Naive thymus-derived CD4-positive, alpha-beta T cell (primary cell): ENCODE measurements around the gene IP6K3. TPM values are rescaled to one million over a fixed set of nuclear protein-coding genes. Genes with fewer than 3 reads are reported as not detected.
A peak's percentile ranks its signal among the peaks of the same experiment; 100 is the strongest.

Experiments
- ATAC-seq: fragments of 150-1000 bp; cut with Tn5 transposase; 2 replicates; pipeline ENCODE4 v1.10.0; 2021; ENCODE audit warnings: mild to moderate bottlenecking, moderate library complexity
- CTCF ChIA-PET: fragments of 350-600 bp; sonication (Branson Sonifier 250); formaldehyde crosslinking; loops from one replicate; lab custom pipeline; 2021; ENCODE audit warnings: antibody characterized with exemption; lab: Charles Lee
- POLR2A ChIA-PET: fragments of 350-600 bp; sonication (Branson Sonifier 250); formaldehyde crosslinking; loops from one replicate; lab custom pipeline; 2021; ENCODE audit warnings: antibody characterized with exemption, inconsistent platforms; lab: Charles Lee
- DNase-seq, 9 donors: peaks; one replicate each; pipeline versions ENCODE4 v3.0.0 to v3.0.0-alpha.2; 2020 to 2022; ENCODE audit warnings: mixed read lengths in 1 of 9
- H3K27ac ChIP-seq: one replicate; pipeline ENCODE4 v1.7.0; 2013; ENCODE audit warnings: mild to moderate bottlenecking, low read depth, low read length, moderate library complexity
- H3K27me3 ChIP-seq, 2 donors: one replicate each; pipeline ENCODE4 v1.7.0; 2013; ENCODE audit warnings: low read length in 2 of 2, mild to moderate bottlenecking in 2 of 2, moderate library complexity in 2 of 2; ENCODE audit not compliant: control insufficient read depth in 2 of 2, insufficient read depth in 2 of 2
- H3K36me3 ChIP-seq, 3 experiments: 1 replicate in 2 of 3; 2 replicates in 1 of 3; pipeline ENCODE4 v1.7.0; 2013; ENCODE audit warnings: low read length in 3 of 3, mild to moderate bottlenecking in 3 of 3, moderate library complexity in 1 of 3; ENCODE audit not compliant: insufficient read depth in 3 of 3, control insufficient read depth in 2 of 3
- H3K4me1 ChIP-seq, 2 donors: one replicate each; pipeline ENCODE4 v1.7.0; 2013; ENCODE audit warnings: low read length in 2 of 2, mild to moderate bottlenecking in 2 of 2, moderate library complexity in 1 of 2; ENCODE audit not compliant: control insufficient read depth in 2 of 2, insufficient read depth in 2 of 2
- H3K4me3 ChIP-seq: 2 replicates; pipeline ENCODE4 v1.7.0; 2013; ENCODE audit warnings: mild to moderate bottlenecking, low read length
- H3K9me3 ChIP-seq, 3 experiments: 1 replicate in 2 of 3; 2 replicates in 1 of 3; pipeline ENCODE4 v1.7.0; 2013; ENCODE audit warnings: low read length in 3 of 3; ENCODE audit not compliant: control insufficient read depth in 2 of 3
- H3K27ac Mint-ChIP-seq, 9 donors: one replicate each; pipeline ENCODE4 v1.8.0; 2020 to 2022; ENCODE audit warnings: mixed read lengths in 9 of 9, mild to moderate bottlenecking in 8 of 9, moderate library complexity in 5 of 9, inconsistent platforms in 2 of 9
- H3K27me3 Mint-ChIP-seq, 5 donors: one replicate each; pipeline ENCODE4 v1.8.0; 2021 to 2022; ENCODE audit warnings: mixed read lengths in 5 of 5, mild to moderate bottlenecking in 1 of 5
- H3K36me3 Mint-ChIP-seq, 5 donors: one replicate each; pipeline ENCODE4 v1.8.0; 2020 to 2022; ENCODE audit warnings: mixed read lengths in 5 of 5, mild to moderate bottlenecking in 3 of 5, inconsistent platforms in 1 of 5
- H3K4me1 Mint-ChIP-seq, 7 donors: one replicate each; pipeline ENCODE4 v1.8.0; 2020 to 2022; ENCODE audit warnings: mixed read lengths in 7 of 7, mild to moderate bottlenecking in 3 of 7, inconsistent platforms in 1 of 7
- H3K4me3 Mint-ChIP-seq, 10 donors: one replicate each; pipeline ENCODE4 v1.8.0; 2020 to 2022; ENCODE audit warnings: mild to moderate bottlenecking in 10 of 10, mixed read lengths in 10 of 10, moderate library complexity in 6 of 10, inconsistent platforms in 2 of 10
- H3K9me3 Mint-ChIP-seq, 11 donors: one replicate each; pipeline ENCODE4 v1.8.0; 2020 to 2022; ENCODE audit warnings: mixed read lengths in 11 of 11, mild to moderate bottlenecking in 4 of 11, inconsistent platforms in 1 of 11, moderate library complexity in 1 of 11
- intact Hi-C, 2 donors: fragments of 100-400 bp; cut with micrococcal nuclease; formaldehyde crosslinking; loops; one replicate each; pipeline ENCODE4 v1.15.1; 2023
- polyA plus RNA-seq, 2 donors: library from polyadenylated mRNA; unstranded; fragments of 300-500 nt; fragmentation: Illumina TruSeq; gene quantifications; one replicate each; pipeline ENCODE4 v1.2.3, GENCODE V29; 2021
- total RNA-seq, 6 experiments: library from RNA in 5 of 6; stranded (reverse) in 5 of 6; gene quantifications; 1 replicate in 5 of 6; 2 replicates in 1 of 6; pipeline ENCODE4 v1.2.3 and lab custom pipeline; 2021 to 2026

Gene IP6K3
- total and polyA plus RNA-seq, 7 experiments from 2014 or later: not detected

GRCh38 chr6:33710296-33711121 is 36.2 kb downstream of the IP6K3 start:
- peaks cover 0 to 22% (median 7%) of the 10 kb centered on the region in 5 donors for H3K36me3 Mint-ChIP-seq

DNA sequence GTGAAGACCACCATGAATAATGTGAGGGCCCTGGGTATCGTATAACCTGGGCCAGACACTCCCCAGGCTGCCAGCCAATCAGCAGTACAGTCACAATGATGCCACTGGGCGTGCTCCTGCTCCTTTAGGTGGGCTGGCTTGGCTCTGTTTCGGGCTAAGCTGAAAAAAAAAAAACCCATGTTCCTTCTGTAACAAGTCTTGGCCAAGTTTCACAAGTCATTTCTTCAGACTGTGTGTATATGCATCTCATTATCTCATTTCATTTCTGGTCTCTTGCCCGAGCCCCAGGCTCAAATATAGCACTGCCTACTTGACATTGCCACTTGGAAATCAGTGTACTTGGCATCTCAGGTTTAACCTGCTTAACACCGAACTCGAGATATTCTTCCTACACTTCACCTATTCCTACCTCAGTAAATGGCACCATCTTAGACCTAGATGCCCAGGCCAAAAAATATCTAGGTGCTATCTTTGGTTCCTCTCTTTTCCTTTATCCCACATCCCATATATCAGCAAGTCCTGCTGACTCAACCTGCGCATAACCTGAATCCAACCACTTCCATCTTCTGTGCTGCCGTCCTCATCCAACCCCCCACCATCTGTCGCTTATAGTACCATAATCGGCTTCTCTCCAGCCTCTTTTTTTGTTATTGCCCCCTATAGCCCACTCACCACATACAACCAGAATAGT is 37.0 kb downstream of the IP6K3 start:
- Histone ChIP-seq H3K27me3 (no peaks in the 10 kb centered on the region), H3K27ac (no peak overlapping the region), H3K4me1 (peaks cover 9 to 11% of the 10 kb centered on the region in 2 donors), H3K4me3 (no peak overlapping the region), H3K36me3 (peaks cover 0 to 27% (median 0%) of the 10 kb centered on the region in 3 experiments), H3K9me3 (no peaks in the 10 kb centered on the region)
- H3K27me3 Mint-ChIP-seq: peaks cover 0 to 9% (median 0%) of the 10 kb centered on the region in 5 donors
- peaks cover 24 to 56% (median 40%) of the 10 kb centered on the region in 7 donors for H3K4me1 Mint-ChIP-seq
- peaks cover 0 to 22% (median 7%) of the 10 kb centered on the region in 5 donors for H3K36me3 Mint-ChIP-seq
- ChIA-PET POLR2A (interaction anchor here (1.4 to 5.9 kb wide), 2 partner anchors 16 to 17 kb away, joined by 5 to 53 read pairs; no protein-coding TSS in a partner anchor), CTCF (interaction anchor here (2.0 to 2.5 kb wide), 2 partner anchors 8 to 13 kb away, joined by 7 to 16 read pairs; no protein-coding TSS in a partner anchor)
- intact Hi-C loops: loop anchor here (2.0 to 10.0 kb wide), 7 partner anchors 13 to 528 kb away; partner anchors contain the start of genes CUTA (in 1 of the 2), HMGA1 (in 1 of the 2), HSD17B8 (in 1 of the 2) and KIFC1 (in 1 of the 2)
- DNase-seq (no peak), ATAC-seq (no peak)
- peak overlapping the region in 3 of 9 donors; percentile 38 to 96 (median 94) for H3K27ac Mint-ChIP-seq
- H3K4me3 Mint-ChIP-seq: peak overlapping the region; percentile 1 to 99 (median 95)
- peaks cover 0 to 2% (median 0%) of the 10 kb centered on the region in 11 donors for H3K9me3 Mint-ChIP-seq

More at GRCh38 chr6:33710296-33711121, 36.2 kb downstream of the IP6K3 start:
- no peak for ATAC-seq
- Histone ChIP-seq H3K36me3 (peaks cover 0 to 27% (median 0%) of the 10 kb centered on the region in 3 experiments), H3K4me3 (peak overlapping the region; percentile 83), H3K27ac (peak overlapping the region; percentile 91), H3K9me3 (no peaks in the 10 kb centered on the region), H3K4me1 (peaks cover 9 to 11% of the 10 kb centered on the region in 2 donors), H3K27me3 (no peaks in the 10 kb centered on the region)
- intact Hi-C loops: loop anchor here (1.0 to 10.0 kb wide), 15 partner anchors 13 to 527 kb away; partner anchors contain the start of genes CUTA (in 2 of the 2), LEMD2 (in 2 of the 2), HMGA1 (in 1 of the 2) and HSD17B8 (in 1 of the 2)
- no peak for DNase-seq
- H3K9me3 Mint-ChIP-seq: peaks cover 0 to 2% (median 0%) of the 10 kb centered on the region in 11 donors
- peak overlapping the region; percentile 94 to 99 (median 98) for H3K4me3 Mint-ChIP-seq
- ChIA-PET POLR2A (interaction anchor here (0.5 to 5.9 kb wide), 20 partner anchors 10 to 439 kb away, joined by 3 to 53 read pairs (median 4); partner anchors contain the start of genes CUTA, ITPR3, LEMD2 and RPS18), CTCF (interaction anchor here (0.7 to 2.8 kb wide), 18 partner anchors 9 to 453 kb away, joined by 3 to 30 read pairs (median 7); partner anchors contain the start of genes BAK1 and IP6K3)
- peak overlapping the region; percentile 94 to 98 (median 98) for H3K27ac Mint-ChIP-seq
- H3K27me3 Mint-ChIP-seq: peaks cover 0 to 9% (median 0%) of the 10 kb centered on the region in 5 donors
- peaks cover 24 to 56% (median 40%) of the 10 kb centered on the region in 7 donors for H3K4me1 Mint-ChIP-seq

- Histone ChIP-seq H3K36me3 (peaks cover 0 to 33% (median 0%) of the 10 kb centered on the region in 3 experiments), H3K27me3 (no peaks in the 10 kb centered on the region), H3K4me1 (peaks cover 9 to 11% of the 10 kb centered on the region in 2 donors), H3K4me3 (no peak overlapping the region), H3K27ac (no peak overlapping the region), H3K9me3 (no peaks in the 10 kb centered on the region)
- ATAC-seq (no peak), DNase-seq (no peak)
- Mint-ChIP-seq H3K9me3 (peaks cover 0 to 2% (median 0%) of the 10 kb centered on the region in 11 donors), H3K36me3 (peaks cover 0 to 22% (median 10%) of the 10 kb centered on the region in 5 donors), H3K27ac (peak overlapping the region in 1 of 9 donors; percentile 62), H3K27me3 (peaks cover 0 to 5% (median 0%) of the 10 kb centered on the region in 5 donors), H3K4me3 (peak overlapping the region in 3 of 10 donors; percentile 4 to 26 (median 19)), H3K4me1 (peaks cover 26 to 60% (median 42%) of the 10 kb centered on the region in 7 donors)
- ChIA-PET POLR2A (interaction anchor here (1.3 to 5.9 kb wide), 2 partner anchors 16 to 121 kb away, joined by 3 to 53 read pairs; no protein-coding TSS in a partner anchor), CTCF (interaction anchor here (0.5 to 0.8 kb wide), 2 partner anchors 16 to 35 kb away, joined by 4 read pairs; no protein-coding TSS in a partner anchor)
- intact Hi-C loops: no loop called here
These were observed 38.0 kb downstream of the IP6K3 start for GRCh38 chr6:33708516-33709204.

DNA sequence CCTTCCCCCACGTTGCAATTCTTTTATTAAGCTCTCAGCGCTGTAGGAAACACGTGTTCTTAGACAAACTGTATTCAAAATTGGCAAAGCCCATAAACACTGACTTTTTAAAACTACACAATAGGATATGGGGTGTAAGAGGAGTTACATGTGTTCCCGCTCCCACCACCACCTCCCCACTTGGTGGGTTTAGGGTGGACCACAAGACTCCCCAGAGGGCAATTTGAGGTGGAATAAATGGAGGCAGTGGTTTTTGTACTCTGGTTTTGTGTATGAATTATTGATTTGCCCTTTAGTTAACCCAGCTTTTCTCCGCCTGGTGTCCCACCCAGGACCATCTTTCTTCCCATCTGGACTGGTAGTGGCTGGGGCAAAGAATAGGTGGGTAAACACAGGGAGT is 38.9 kb downstream of the IP6K3 start:
- Mint-ChIP-seq H3K9me3 (peaks cover 0 to 2% (median 0%) of the 10 kb centered on the region in 11 donors), H3K27ac (peak overlapping the region in 2 of 9 donors; percentile 12 to 46), H3K4me3 (no peak overlapping the region), H3K4me1 (peaks cover 26 to 60% (median 42%) of the 10 kb centered on the region in 7 donors), H3K36me3 (peaks cover 0 to 22% (median 10%) of the 10 kb centered on the region in 5 donors), H3K27me3 (no peaks in the 10 kb centered on the region)
- ATAC-seq (no peak), DNase-seq (no peak)
- ChIA-PET CTCF (no interaction called here), POLR2A (interaction anchor here (1.3 to 5.9 kb wide), 2 partner anchors 15 to 120 kb away, joined by 3 to 53 read pairs; no protein-coding TSS in a partner anchor)
- H3K27ac ChIP-seq: no peak overlapping the region
- no peaks in the 10 kb centered on the region for H3K27me3 ChIP-seq
- intact Hi-C loops: no loop called here
- H3K9me3 ChIP-seq: no peaks in the 10 kb centered on the region
- no peak overlapping the region for H3K4me3 ChIP-seq
- peaks cover 9 to 11% of the 10 kb centered on the region in 2 donors for H3K4me1 ChIP-seq
- H3K36me3 ChIP-seq: peaks cover 0 to 33% (median 0%) of the 10 kb centered on the region in 3 experiments

DNA sequence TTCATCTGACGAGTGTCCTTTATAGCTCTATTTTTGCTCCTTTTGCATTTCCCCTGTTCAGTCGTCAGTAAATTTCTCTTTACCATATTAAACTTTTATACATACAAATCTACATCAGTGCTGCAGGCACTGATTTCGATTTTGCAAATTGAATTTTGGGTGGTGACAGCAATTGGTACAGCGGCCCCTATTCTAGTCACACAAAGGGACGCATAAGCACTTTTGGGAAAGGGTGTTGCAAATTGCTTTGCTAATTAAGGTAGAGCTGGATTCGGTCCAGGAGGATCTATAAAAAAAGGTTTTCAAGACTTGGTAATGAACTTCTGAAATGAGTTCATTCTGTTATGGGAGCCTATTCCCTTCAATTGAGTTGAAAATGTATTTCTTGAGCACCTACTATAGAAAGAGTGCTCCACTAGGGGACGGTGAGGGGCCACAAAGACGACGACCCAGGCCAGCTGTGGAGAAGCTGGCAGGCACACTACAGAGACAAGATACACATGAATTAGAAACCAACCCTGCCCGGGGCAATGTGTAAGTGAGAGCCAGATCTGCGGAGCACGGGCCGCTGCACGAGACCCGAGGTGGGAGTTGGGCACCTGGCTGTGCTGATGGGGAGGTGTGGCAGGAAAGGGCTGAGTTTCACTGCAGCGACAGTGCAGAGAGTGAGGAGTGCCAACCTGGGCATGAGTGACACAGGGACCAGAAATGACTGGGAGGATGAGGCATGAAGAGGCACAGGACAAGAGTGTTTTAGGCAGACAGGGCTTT is 40.6 kb downstream of the IP6K3 start:
- peaks cover 0 to 22% (median 16%) of the 10 kb centered on the region in 5 donors for H3K36me3 Mint-ChIP-seq
- intact Hi-C loops: no loop called here
- Histone ChIP-seq H3K4me1 (peaks cover 9 to 10% of the 10 kb centered on the region in 2 donors), H3K27ac (no peak overlapping the region), H3K27me3 (no peaks in the 10 kb centered on the region), H3K36me3 (peaks cover 0 to 29% (median 0%) of the 10 kb centered on the region in 3 experiments), H3K4me3 (no peak overlapping the region), H3K9me3 (no peaks in the 10 kb centered on the region)
- H3K4me3 Mint-ChIP-seq: peak overlapping the region in 1 of 10 donors; percentile 64
- peaks cover 20 to 55% (median 36%) of the 10 kb centered on the region in 7 donors for H3K4me1 Mint-ChIP-seq
- ATAC-seq (no peak), DNase-seq (no peak)
- no peaks in the 10 kb centered on the region for H3K9me3 Mint-ChIP-seq
- ChIA-PET CTCF (interaction anchor here (0.9 kb wide), 1 partner anchor 116 kb away, joined by 3 read pairs; no protein-coding TSS in a partner anchor), POLR2A (interaction anchor here (0.7 to 1.2 kb wide), 3 partner anchors 9 to 136 kb away, joined by 3 to 5 read pairs (median 5); no protein-coding TSS in a partner anchor)
- peak overlapping the region in 4 of 9 donors; percentile 57 to 81 (median 72) for H3K27ac Mint-ChIP-seq
- no peaks in the 10 kb centered on the region for H3K27me3 Mint-ChIP-seq
